Measurements from ENCODE around the gene DIP2B.
A peak's percentile ranks its signal among the peaks of the same experiment; 100 is the strongest.

DIP2B gene, protein sequence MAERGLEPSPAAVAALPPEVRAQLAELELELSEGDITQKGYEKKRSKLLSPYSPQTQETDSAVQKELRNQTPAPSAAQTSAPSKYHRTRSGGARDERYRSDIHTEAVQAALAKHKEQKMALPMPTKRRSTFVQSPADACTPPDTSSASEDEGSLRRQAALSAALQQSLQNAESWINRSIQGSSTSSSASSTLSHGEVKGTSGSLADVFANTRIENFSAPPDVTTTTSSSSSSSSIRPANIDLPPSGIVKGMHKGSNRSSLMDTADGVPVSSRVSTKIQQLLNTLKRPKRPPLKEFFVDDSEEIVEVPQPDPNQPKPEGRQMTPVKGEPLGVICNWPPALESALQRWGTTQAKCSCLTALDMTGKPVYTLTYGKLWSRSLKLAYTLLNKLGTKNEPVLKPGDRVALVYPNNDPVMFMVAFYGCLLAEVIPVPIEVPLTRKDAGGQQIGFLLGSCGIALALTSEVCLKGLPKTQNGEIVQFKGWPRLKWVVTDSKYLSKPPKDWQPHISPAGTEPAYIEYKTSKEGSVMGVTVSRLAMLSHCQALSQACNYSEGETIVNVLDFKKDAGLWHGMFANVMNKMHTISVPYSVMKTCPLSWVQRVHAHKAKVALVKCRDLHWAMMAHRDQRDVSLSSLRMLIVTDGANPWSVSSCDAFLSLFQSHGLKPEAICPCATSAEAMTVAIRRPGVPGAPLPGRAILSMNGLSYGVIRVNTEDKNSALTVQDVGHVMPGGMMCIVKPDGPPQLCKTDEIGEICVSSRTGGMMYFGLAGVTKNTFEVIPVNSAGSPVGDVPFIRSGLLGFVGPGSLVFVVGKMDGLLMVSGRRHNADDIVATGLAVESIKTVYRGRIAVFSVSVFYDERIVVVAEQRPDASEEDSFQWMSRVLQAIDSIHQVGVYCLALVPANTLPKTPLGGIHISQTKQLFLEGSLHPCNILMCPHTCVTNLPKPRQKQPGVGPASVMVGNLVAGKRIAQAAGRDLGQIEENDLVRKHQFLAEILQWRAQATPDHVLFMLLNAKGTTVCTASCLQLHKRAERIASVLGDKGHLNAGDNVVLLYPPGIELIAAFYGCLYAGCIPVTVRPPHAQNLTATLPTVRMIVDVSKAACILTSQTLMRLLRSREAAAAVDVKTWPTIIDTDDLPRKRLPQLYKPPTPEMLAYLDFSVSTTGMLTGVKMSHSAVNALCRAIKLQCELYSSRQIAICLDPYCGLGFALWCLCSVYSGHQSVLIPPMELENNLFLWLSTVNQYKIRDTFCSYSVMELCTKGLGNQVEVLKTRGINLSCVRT (N-terminal part only)

DNA sequence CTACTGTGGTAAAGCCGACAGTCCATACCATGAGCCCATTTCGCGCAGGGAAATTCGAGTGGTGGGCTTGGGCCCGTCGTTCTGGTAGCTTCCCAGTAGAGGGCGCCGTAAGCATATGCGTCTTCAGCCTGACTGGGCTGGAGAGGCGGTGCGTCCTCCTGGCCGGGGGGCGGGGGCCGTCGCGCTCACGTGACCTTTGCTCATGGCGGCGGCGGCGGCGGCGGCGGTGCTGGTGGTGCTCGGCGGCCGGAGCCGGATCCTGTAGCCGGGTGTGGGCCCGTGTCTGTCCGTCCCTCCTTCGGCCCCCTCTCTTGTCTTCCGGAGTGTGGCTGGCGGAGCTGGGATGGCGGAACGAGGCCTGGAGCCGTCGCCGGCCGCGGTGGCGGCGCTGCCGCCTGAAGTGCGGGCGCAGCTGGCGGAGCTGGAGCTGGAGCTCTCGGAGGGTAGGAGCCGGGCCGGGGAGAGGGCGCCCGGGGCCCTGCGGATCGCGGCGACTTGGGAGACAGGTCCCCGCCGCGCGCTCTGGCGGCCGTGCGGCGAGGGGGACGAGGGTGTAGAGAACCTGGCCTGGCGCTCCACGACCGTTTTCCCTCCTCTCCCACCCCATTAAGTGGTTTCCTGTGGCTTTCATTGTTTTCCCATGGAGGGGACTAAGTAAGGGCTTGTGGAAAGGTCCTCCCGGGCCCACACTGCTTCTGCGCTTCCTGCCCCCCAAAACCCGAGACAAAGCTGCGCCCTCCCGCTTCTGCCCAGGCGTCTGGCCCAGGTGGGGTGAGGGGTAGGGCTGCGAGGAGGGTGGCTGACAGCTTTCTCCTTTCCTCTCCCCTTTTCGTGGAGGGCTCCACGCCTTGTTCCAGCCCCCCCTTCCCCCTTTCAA, at the start of gene DIP2B:
TSS of gene DIP2B (plus strand) at position 188 of the 877 bp plus-strand sequence. CDS start at position 344, 156 bp downstream.
- DNase-seq (ENCODE audit: extremely low read depth, low read depth): peak; percentile 68
- TF ChIP-seq, protein P1, sequence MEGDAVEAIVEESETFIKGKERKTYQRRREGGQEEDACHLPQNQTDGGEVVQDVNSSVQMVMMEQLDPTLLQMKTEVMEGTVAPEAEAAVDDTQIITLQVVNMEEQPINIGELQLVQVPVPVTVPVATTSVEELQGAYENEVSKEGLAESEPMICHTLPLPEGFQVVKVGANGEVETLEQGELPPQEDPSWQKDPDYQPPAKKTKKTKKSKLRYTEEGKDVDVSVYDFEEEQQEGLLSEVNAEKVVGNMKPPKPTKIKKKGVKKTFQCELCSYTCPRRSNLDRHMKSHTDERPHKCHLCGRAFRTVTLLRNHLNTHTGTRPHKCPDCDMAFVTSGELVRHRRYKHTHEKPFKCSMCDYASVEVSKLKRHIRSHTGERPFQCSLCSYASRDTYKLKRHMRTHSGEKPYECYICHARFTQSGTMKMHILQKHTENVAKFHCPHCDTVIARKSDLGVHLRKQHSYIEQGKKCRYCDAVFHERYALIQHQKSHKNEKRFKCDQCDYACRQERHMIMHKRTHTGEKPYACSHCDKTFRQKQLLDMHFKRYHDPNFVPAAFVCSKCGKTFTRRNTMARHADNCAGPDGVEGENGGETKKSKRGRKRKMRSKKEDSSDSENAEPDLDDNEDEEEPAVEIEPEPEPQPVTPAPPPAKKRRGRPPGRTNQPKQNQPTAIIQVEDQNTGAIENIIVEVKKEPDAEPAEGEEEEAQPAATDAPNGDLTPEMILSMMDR (IDR thresholded peaks at IDR 0.05; ENCODE audit: low read depth, low read length): peak; percentile 87

DNA sequence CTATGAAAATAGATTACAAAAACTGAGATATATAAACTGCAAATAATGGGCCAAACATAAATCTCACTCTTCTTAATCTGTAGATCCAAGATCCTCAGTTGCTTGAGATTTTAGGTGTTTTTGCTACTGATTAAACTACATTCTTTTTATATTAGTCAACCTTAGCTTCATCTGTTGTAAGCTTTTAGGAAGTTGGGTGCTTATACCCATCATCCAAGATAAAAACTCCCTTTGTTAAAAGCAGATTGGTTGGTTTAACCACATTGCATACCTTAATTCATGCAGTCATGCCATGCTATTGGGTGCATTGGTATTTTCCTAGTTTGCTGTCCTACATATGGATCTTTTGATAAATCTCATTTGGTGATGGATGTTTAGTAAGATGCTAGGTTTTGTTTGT, 46.2 kb upstream of the DIP2B start:
- TF ChIP-seq, protein P1 (IDR thresholded peaks at IDR 0.05; ENCODE audit: low read depth, low read length): no peak
- no peak for DNase-seq (ENCODE audit: extremely low read depth, low read depth)

DNA sequence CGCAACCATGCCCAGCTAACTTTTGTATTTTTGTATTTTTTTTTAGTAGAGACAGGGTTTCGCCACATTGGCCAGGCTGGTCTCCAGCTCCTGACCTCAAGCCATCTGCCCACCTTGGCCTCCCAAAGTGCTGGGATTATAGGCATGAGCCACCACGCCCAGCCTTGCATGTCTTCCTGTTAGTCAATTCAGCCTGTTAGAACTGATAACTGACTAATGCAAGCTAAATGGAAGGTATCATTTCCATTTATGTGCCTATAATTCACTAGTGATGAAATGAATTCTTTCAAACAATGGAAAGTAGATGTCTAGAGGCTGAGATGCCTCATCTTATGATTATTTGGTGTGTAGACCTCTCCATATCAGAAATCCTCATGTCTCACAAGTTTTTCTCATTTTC, 37.3 kb upstream of the DIP2B start:
- TF ChIP-seq, protein P1 (IDR thresholded peaks at IDR 0.05; ENCODE audit: low read depth, low read length): no peak
- DNase-seq (ENCODE audit: extremely low read depth, low read depth): no peak

DNA sequence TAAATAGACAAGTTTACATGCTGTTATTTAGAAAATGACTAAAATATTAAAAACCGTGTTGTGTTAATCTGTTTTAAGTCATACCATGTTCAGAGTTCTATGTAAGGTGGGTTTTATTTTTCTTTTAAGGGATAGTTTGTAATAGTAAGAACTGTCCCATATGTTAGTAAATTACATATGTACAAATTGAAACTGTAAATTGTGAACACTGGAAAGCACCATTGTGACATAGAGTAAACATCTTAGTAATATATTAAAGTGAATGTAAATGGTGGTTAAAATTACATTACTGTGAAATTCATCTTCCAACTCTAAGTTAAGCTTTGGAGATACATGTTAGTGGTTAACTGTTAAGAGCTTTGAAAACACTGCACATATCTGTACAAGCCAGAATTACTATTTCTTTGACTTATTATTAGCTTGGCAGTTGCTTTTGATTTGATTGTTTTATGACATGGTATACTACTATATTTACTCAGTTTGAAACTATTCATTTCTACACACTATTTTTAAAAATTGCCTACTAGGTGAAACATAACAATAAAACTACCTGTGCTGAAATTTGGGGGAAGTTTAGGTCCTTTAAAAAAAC, 27.4 kb upstream of the DIP2B start:
- no peak for DNase-seq (ENCODE audit: extremely low read depth, low read depth)
- TF ChIP-seq, protein P1 (IDR thresholded peaks at IDR 0.05; ENCODE audit: low read depth, low read length): no peak

DNA sequence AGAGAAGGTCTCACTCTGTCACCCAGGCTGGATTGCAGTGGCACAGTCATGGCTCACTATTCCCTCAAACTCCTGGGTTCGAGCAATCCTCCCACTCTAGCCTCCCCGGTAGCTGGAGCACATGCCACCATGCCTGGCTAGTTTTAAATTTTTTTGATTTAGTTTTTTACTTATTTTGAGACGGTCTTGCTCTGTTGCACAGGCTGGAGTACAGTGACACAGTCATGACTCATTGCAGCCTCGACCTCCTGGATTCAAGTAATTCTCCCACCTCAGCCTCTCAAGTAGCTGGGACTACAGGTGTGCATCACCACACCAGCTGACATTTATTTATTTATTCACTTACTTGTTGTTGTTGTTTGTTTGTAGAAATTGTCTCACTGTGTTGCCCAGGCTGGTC, 22.2 kb upstream of the DIP2B start:
- DNase-seq (ENCODE audit: extremely low read depth, low read depth): no peak
- TF ChIP-seq, protein P1 (IDR thresholded peaks at IDR 0.05; ENCODE audit: low read depth, low read length): no peak

DNA sequence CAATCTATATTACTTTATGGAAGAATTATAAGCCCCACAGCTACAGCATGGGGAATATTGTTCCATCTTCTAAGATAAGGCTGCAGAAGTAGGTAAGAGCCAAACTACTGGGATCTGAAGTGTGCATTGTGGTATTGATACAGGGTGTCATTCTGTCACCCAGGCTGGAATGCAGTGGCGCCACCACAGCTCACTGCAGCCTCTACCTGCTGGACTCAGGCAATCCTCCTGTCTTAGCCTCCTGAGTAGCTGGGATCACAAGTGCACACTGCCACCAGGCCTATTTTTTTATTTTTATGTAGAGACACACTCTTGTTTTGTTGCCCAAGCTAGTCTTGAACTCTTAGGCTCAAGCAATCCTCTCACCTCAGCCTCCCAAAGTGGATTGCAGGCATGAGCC, 21.3 kb upstream of the DIP2B start:
- TF ChIP-seq, protein P1 (IDR thresholded peaks at IDR 0.05; ENCODE audit: low read depth, low read length): no peak
- no peak for DNase-seq (ENCODE audit: extremely low read depth, low read depth)

All from AG09319 (cell line).